GM18951 (cell line): Measurements from ENCODE around the gene ACTL7A.

ENCODE experiments used
- POLR2A ChIP-seq: IDR thresholded peaks from 4 replicates; pipeline ENCODE4 v1.6.1; 2011; ENCODE audit warnings: mild to moderate bottlenecking; ENCODE audit not compliant: insufficient read length, insufficient read depth; ENCODE audit errors: extremely low read depth
- in situ Hi-C: fragments of 300-500 bp; cut with MboI; formaldehyde crosslinking; loops from one replicate; pipeline ENCODE4 v1.12.0; 2022; ENCODE audit warnings: low sequenced_read_pairs, mixed read lengths, inconsistent platforms; ENCODE audit not compliant: unreplicated experiment

Gene ACTL7A

GRCh38 chr9:108900176-108900575 lies 38.1 kb downstream of the ACTL7A start:
- in situ Hi-C loops, result no loop called here
- no peak for TF ChIP-seq POLR2A

GRCh38 chr9:108903420-108904103 lies 41.5 kb downstream of the ACTL7A start:
- TF ChIP-seq POLR2A, result no peak
- in situ Hi-C loops, result no loop called here

GRCh38 chr9:108904161-108904560 lies 42.1 kb downstream of the ACTL7A start:
- TF ChIP-seq POLR2A, result no peak
- in situ Hi-C loops, result no loop called here

GRCh38 chr9:108905494-108905893 lies 43.4 kb downstream of the ACTL7A start:
- in situ Hi-C loops, result no loop called here

GRCh38 chr9:108910402-108910801 lies 48.3 kb downstream of the ACTL7A start:
- in situ Hi-C loops, result no loop called here
- TF ChIP-seq POLR2A, result no peak

More at GRCh38 chr9:108905494-108905893, 43.4 kb downstream of the ACTL7A start:
- TF ChIP-seq POLR2A, result no peak

GRCh38 chr9:108910914-108911313 lies 48.8 kb downstream of the ACTL7A start:
- in situ Hi-C loops, result no loop called here
- no peak for TF ChIP-seq POLR2A

GRCh38 chr9:108911820-108912219 lies 49.8 kb downstream of the ACTL7A start:
- in situ Hi-C loops, result no loop called here
- no peak for TF ChIP-seq POLR2A
